Activated CD4-positive, alpha-beta T cell treated with anti-CD3 and anti-CD28 coated beads, Interleukin-2, Interleukin-6, amounts not matched to agents 100 ng/mL and 50 ng/mL, durations not matched to agents 16 hours and 8 hours (primary cell): ENCODE results near the gene OVCH2.
"Not testable (repeated sequence)": the region's sequence is repeated elsewhere in the genome, so short reads cannot be mapped to it uniquely, and the experiment has no call there.

ENCODE experiments used
- DNase-seq: peaks from one replicate; pipeline ENCODE4 v3.0.0-alpha.2; 2020

Gene OVCH2

GRCh38 chr11:7706377-7706776 is at the start of gene OVCH2:
TSS of gene OVCH2 (minus strand) at chr11:7706477. CDS start at chr11:7706394, 83 bp downstream.
- no peak for DNase-seq

- DNase-seq = no peak
These were observed 43.2 kb upstream of the OVCH2 start for GRCh38 chr11:7749456-7749855.

GRCh38 chr11:7734767-7735166 is 28.5 kb upstream of the OVCH2 start:
- not testable (repeated sequence) for DNase-seq

- no peak for DNase-seq
These were observed 8.5 kb upstream of the OVCH2 start for GRCh38 chr11:7714786-7715185.

- DNase-seq = no peak
These were observed 2.5 kb downstream of the OVCH2 start for GRCh38 chr11:7703740-7704139.

- no peak for DNase-seq
These were observed 9.9 kb downstream of the OVCH2 start for GRCh38 chr11:7696424-7696823.

- no peak for DNase-seq
These were observed 12.0 kb downstream of the OVCH2 start for GRCh38 chr11:7694235-7694634.

GRCh38 chr11:7692426-7692825 is 13.9 kb downstream of the OVCH2 start:
- no peak for DNase-seq

- no peak for DNase-seq
These were observed 14.4 kb downstream of the OVCH2 start for GRCh38 chr11:7691759-7692350.

- peak; percentile 11 for DNase-seq
These were observed 15.6 kb downstream of the OVCH2 start for GRCh38 chr11:7690648-7691047.

- no peak for DNase-seq
These were observed 17.0 kb downstream of the OVCH2 start for GRCh38 chr11:7689239-7689638.

GRCh38 chr11:7688238-7688826 is 17.9 kb downstream of the OVCH2 start:
- peak; percentile 33 for DNase-seq

- no peak for DNase-seq
These were observed 18.9 kb downstream of the OVCH2 start for GRCh38 chr11:7687386-7687785.

GRCh38 chr11:7686761-7687160 is 19.5 kb downstream of the OVCH2 start:
- DNase-seq = no peak

GRCh38 chr11:7683571-7683970 is 22.7 kb downstream of the OVCH2 start:
- no peak for DNase-seq

GRCh38 chr11:7677796-7678201 is 28.5 kb downstream of the OVCH2 start:
- DNase-seq = no peak

- no peak for DNase-seq
These were observed 29.2 kb downstream of the OVCH2 start for GRCh38 chr11:7677071-7677470.

- DNase-seq = no peak
These were observed 30.6 kb downstream of the OVCH2 start for GRCh38 chr11:7675631-7676030.

- DNase-seq = no peak
These were observed 32.4 kb downstream of the OVCH2 start for GRCh38 chr11:7673724-7674434.

GRCh38 chr11:7672960-7673723 is 33.1 kb downstream of the OVCH2 start, which contains the start of gene CYB5R2:
TSS of gene CYB5R2 (minus strand) at chr11:7673500. CDS start at chr11:7672825, 675 bp downstream.
- peak; percentile 7 for DNase-seq

- no peak for DNase-seq
These were observed 33.9 kb downstream of the OVCH2 start for GRCh38 chr11:7672276-7672959.

- peak; percentile 11 for DNase-seq
These were observed 34.7 kb downstream of the OVCH2 start for GRCh38 chr11:7671347-7672215.
